HG03196 (cell line): ENCODE measurements around the gene MERTK.

Source experiments
- ATAC-seq: cut with Tn5 transposase; IDR thresholded peaks from one replicate; pipeline ENCODE4 v1.9.1; 2021; ENCODE audit not compliant: unreplicated experiment

Gene MERTK

DNA sequence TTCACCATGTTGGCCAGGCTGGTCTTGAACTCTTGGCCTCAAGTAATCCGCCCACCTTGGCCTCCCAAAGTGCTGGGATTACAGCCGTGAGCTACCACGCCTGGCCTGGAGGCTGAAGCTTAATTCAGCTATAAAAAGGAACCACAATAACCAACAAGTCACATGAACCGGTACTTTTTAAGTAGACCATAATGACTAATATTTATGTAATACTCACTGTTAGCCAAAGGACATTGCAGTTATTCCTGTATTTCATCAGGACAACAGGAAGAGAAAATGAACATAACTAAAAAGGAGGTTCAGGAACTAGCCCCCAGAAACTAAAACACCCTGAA, 107.6 kb downstream of the MERTK start:
- ATAC-seq, result no peak

- no peak for ATAC-seq
These were observed 109.1 kb downstream of the MERTK start for GRCh38 chr2:112007493-112007892.

- no peak for ATAC-seq
These were observed 110.6 kb downstream of the MERTK start for GRCh38 chr2:112008910-112009485.

DNA sequence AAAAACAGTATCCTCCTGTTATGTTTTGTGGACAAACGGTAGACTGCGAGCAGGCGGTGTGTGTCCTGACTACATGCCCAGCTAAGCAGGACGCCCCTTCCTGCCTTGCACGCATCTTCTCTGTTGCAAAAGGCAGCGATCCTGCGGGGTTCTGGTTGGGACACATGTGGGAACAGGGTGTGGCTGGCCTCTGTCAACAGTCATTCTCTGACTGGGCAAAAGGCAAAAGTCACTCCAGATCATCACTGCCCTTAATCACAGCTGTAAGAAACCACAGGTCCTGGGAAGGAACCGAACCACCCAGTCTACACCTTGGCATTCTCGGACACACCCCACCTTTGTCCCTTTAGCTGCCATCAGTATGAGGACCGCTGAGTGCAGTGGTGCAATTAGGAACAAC, 112.3 kb downstream of the MERTK start:
- no peak for ATAC-seq

GRCh38 chr2:112012556-112012955, 114.1 kb downstream of the MERTK start:
- ATAC-seq, result no peak

GRCh38 chr2:112018846-112019245, 120.4 kb downstream of the MERTK start:
- ATAC-seq, result no peak

GRCh38 chr2:112019569-112019982, 121.2 kb downstream of the MERTK start:
- ATAC-seq, result no peak

DNA sequence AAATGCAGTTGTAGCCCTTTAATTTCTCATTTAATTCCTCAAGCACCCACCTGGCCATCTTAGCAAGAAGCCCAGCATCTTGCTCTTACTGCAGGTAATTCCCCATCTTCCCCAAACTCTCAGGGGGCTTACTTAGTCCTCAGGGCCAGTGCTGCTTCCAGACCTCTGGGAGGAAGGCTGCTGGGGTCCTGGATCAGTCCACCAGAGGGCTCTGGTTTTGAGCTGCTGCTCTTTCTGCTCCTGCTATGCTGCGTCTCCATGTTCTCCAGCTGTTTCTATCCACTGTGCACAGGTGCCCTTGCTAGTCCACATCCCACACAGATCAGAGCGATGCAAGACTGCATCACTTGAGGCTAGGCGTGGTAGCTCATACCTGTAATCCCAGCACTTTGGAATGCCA, 122.2 kb downstream of the MERTK start:
- no peak for ATAC-seq

DNA sequence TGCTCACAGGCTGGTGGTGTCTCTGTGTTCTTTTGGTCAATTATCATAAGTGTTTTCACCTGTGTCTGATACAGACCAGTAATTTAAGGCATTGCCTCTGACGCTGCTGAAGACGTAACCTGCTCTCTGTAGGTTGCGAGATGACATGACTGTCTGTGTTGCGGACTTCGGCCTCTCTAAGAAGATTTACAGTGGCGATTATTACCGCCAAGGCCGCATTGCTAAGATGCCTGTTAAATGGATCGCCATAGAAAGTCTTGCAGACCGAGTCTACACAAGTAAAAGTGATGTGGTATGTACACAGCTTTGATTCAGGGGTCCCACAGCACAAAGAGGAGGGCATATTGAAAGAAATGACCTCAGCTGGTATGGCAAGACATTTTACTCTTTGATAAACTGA, 122.9 kb downstream of the MERTK start:
- no peak for ATAC-seq

GRCh38 chr2:112021781-112022231, 123.4 kb downstream of the MERTK start:
- no peak for ATAC-seq

DNA sequence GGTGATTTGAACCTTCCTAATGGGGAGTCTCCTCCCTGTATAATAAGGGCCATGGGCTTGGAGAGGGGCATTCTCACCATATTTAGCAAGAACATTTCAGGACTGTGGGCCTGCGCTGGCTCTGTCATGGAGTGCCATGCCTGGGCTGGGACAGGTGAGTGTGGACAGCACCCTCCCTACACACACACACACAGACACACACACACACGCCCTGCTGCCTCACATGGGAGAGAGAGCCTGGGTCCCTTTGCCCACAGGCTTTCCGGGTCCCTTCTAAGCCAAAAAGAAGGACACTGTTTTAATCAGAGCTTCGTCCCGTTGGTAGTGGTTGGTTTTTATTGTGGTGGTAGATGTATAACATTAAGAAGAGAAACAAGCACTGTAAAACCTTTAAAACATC, 125.3 kb downstream of the MERTK start:
- ATAC-seq, result no peak

DNA sequence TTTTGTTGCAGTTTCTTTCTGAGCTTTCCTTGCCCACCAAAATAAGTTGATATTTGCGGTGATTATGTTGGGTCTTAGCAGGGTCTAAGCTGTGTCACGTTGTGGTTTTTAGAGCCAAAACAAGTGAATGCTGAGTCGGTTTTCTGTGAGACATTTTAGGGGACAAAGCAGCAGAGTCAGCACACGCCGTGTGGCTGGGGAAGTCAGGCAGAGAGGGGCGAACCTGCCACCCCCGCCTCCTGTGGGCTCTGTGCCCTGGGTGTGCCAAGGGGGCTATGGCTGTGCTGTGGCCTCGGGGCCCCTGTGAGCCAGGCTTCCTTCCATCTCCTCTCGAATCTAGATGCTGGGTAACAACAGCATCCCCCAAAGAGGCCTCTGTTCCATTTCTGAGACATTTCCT, 125.8 kb downstream of the MERTK start:
- ATAC-seq, result no peak

DNA sequence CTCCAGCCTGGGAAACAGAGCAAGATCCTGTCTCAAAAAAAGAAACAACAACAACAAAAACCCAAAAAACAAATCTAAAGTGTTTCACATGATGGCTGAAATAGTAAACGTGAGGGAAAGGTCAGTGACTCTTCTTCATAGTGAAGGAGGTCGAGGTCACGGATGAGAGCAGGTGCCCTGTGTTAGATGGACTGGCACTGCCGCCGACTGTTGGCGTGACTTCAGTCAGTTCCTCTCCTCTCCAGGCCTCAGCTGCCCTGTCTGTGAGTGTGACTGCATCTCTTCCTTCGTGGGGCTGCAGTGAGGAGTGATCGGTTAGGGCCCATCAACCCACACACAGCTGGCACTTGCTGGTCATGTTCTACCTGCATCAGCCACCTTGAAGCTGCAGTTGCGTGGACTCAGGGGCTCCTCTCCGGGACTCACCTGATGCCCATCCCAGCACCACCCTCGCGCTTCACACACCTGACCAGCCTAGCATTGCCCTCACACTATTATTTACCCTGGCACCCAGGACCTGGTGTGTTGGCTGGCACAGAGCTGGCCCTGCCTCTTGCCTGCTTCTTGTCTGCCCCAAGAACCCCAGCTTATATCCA, 126.6 kb downstream of the MERTK start:
- no peak for ATAC-seq

GRCh38 chr2:112026509-112026908, 128.1 kb downstream of the MERTK start:
- no peak for ATAC-seq

DNA sequence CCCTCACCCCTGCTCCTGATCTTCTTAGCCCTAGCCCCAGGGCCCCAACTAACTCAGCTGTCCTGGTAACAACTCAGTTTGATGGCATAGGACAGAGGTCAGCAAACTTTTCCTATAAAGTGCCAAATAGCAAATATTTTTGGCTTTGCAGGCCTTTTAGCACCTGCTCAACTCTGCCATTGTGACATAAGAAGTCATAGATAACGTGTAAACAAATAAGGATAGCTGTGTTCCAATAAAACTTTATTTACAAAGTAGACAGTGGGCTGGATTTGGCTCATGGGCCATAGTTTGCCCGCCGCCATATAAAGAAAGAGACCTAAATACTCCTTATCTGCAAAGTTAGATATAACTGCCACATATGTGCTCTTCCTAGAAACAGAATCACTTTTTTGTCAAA, 129.4 kb downstream of the MERTK start:
- no peak for ATAC-seq

GRCh38 chr2:112029164-112029563, 130.8 kb downstream of the MERTK start:
- no peak for ATAC-seq

DNA sequence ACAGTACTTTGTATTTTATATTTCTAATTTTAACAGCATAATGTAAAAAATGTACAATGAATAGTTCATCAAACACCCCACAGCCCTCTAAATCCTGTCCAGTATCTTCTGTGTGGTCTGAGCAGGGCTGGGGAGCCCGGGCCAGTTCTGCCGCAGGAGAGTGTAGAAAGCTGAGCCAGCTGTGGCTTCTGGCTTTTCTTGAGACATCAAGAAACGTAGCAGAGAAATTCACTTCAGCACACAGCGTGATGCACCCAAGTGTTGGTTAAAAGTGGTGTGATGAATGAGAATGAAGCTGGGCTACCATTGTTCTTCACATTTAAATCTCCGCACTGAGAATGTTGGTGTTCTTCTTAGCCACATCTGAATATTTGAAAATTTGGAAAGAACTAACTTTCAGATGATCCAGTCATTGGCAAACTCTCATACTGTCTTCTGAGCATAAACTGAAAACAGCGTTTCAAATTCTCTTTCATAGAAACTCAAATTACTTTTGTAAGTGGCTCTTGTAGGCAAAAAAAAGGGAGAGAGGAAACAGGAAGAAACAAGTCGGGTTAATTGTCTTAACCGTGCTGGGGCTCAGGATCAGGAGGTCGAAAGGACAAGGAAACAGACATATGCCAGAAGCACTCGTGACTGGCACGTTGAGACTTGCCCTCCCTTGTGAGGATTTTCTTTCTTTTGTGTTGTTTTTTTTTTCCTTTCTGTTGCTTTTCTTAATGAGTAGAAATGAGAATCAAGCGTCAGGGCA, 133.2 kb downstream of the MERTK start:
- ATAC-seq, result no peak

DNA sequence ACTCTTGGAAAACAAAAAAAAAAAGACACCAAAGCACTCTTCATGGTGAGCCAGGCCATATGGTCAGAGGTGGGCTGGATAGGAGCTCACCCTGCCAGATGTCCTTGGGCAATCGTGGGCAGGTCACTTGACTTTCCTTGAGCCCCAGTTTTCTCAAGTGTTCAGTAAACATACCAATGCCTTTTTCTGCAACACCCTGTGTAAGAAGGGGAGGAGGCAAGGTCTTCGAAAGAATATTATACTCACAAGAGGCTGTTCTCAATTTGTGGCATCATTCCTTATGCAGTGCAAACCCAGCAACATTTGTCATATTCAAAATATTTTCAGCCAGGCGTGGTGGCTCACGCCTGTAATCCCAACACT, 133.8 kb downstream of the MERTK start:
- ATAC-seq, result no peak

- ATAC-seq, result no peak
These were observed 134.5 kb downstream of the MERTK start for GRCh38 chr2:112032689-112033465.

GRCh38 chr2:112033600-112033999, 135.2 kb downstream of the MERTK start:
- ATAC-seq, result no peak

- no peak for ATAC-seq
These were observed 136.5 kb downstream of the MERTK start for GRCh38 chr2:112034924-112035323.

DNA sequence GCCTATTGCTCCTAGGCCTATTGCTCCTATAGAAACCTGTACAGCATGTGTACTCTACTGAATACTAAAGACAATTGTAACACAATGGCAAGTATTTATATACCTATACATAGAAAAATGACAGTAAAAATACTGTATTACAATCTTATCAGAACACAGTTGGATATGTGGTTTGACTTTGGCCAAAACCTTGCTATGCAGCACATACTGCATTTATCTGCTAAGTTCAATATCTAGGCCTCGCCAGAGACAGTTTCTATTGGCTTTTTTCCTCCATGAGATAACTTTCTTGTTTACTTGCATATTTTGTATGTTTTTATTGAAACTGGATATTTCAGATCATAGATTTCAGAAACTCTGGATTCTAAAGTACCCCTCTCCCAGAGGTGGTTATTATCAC, 137.4 kb downstream of the MERTK start:
- no peak for ATAC-seq
